GM15510 (cell line): ENCODE measurements around the gene RPP30.

Experiments used
- POLR2A ChIP-seq: IDR thresholded peaks from 3 replicates; pipeline ENCODE4 v1.6.1; 2011; ENCODE audit warnings: borderline replicate concordance; ENCODE audit not compliant: insufficient read length; ENCODE audit errors: extremely low read depth

RPP30 gene

GRCh38 chr10:90947030-90947960 is 75.5 kb downstream of the RPP30 start:
- no peak for TF ChIP-seq POLR2A
